Retinal pigment epithelial cell (primary cell): ENCODE data around the gene KRT81.
A peak's percentile ranks its signal among the peaks of the same experiment; 100 is the strongest.
"Not testable (repeated sequence)": the region's sequence is repeated elsewhere in the genome, so short reads cannot be mapped to it uniquely, and the experiment has no call there.

Experiments used
- DNase-seq: peaks from one replicate; pipeline ENCODE4 v3.0.0-alpha.2; 2010; ENCODE audit warnings: low read depth
- H3K4me3 ChIP-seq: 2 replicates; pipeline ENCODE4 v1.5.1; 2011; ENCODE audit warnings: mild to moderate bottlenecking, low read length, control low read depth, moderate library complexity
- TF ChIP-seq, protein P1 (sequence below): conservative IDR thresholded peaks from 2 replicates; pipeline ENCODE4 v1.5.1; 2011; ENCODE audit warnings: low read depth, low read length, control low read depth, inconsistent platforms

The KRT81 gene

DNA sequence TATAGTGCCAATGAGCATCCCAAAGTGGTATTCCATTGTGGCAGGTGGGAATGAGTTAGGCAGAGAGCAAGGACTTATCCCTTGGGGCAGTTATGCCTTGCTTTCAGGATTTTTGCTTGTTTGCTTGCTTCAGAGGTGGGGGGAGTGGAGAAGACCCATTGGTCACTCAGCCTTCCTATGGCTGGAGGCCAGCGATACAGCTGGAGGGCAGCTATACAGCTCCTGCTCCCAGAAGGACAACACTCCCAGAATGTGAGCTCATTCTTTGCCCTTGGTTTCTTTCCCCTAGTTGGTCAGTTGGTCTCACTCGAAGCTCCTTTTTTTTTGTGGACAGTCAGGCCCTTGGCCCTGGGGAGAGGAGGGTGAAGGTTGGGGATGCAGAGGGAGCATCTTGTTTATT lies 15.4 kb upstream of the KRT81 start:
- no peak overlapping the region for H3K4me3 ChIP-seq
- no peak for DNase-seq
- TF ChIP-seq, protein P1, sequence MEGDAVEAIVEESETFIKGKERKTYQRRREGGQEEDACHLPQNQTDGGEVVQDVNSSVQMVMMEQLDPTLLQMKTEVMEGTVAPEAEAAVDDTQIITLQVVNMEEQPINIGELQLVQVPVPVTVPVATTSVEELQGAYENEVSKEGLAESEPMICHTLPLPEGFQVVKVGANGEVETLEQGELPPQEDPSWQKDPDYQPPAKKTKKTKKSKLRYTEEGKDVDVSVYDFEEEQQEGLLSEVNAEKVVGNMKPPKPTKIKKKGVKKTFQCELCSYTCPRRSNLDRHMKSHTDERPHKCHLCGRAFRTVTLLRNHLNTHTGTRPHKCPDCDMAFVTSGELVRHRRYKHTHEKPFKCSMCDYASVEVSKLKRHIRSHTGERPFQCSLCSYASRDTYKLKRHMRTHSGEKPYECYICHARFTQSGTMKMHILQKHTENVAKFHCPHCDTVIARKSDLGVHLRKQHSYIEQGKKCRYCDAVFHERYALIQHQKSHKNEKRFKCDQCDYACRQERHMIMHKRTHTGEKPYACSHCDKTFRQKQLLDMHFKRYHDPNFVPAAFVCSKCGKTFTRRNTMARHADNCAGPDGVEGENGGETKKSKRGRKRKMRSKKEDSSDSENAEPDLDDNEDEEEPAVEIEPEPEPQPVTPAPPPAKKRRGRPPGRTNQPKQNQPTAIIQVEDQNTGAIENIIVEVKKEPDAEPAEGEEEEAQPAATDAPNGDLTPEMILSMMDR: no peak

DNA sequence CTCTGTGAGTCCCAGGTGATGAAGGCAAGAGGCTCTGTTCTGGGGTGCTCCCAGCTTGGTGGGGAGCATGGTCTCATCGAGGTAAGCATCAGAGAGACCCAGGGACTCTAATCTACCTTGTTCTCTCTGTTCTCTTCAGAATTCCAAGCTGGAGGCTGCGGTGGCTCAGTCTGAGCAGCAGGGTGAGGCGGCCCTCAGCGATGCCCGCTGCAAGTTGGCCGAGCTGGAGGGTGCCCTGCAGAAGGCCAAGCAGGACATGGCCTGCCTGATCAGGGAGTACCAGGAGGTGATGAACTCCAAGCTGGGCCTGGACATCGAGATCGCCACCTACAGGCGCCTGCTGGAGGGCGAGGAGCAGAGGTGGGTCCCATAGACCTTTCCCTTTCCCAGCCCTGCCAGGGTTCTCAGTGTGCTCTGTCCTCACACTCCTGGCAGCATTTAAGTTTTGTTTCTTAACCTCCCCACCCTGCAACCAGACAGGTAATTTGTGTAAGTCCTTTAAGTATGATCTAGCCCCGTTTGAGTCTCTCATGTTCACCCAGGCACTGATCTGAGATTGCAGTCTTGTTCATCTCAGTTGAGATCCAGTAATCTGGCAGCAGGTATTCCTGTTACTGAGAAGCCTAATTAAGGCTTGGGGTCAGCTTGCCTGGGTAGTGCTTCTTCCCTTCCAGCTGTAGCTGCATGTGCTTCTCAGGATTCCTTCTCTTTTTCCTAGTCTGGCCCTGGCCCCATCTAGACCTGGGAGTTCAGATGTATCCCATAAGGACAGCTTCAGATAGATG lies 14.8 kb upstream of the KRT81 start:
- TF ChIP-seq, protein P1: peak; percentile 41
- no peak overlapping the region for H3K4me3 ChIP-seq
- no peak for DNase-seq

DNA sequence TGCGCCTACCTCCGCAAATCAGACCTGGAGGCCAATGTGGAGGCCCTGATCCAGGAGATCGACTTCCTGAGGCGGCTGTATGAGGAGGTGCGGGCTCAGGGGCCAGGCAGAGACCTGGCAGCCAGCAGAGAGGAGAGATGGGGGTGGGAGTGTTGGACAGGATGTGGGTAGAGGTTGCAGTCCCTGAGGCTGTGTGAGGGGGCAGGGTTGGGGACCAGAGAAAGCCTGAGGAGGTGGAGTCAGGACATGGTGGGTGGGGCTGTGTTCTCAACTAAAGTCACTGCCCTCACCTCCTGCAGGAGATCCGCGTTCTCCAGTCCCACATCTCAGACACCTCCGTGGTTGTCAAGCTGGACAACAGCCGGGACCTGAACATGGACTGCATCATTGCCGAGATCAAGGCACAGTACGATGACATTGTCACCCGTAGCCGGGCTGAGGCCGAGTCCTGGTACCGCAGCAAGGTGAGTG lies 13.6 kb upstream of the KRT81 start:
- H3K4me3 ChIP-seq, DNase-seq: not testable (repeated sequence)

DNA sequence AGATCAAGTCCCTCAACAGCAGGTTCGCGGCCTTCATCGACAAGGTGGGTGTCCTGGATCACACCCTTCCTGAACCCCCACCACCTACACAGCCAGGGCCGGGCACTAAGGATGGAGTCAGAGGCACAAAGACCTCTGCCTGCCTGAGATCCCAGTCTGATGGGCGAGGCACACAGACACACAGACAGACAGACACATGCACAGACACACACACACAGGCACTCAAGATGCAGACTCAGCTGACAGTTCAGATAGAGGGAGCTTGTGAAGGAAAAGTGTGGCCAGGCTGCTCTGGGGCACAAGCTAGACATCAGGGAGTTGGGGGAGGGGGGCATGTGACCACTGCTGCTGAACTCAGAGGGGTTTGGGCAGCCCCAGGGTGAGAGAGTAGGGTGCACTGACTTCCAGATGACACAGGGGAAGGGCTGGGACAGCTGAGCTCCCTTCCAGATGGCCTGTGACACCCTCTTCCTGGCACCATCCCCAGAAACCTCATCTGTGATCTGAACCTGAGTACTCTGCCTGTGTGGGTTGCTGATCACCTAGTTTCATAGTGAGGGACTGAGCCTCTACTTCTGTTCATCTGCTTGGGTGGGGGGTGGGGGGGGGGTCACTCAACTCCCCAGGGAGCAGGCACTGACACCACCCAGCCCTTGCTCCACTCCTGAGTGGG lies 11.0 kb upstream of the KRT81 start:
- DNase-seq, H3K4me3 ChIP-seq: not testable (repeated sequence)

DNA sequence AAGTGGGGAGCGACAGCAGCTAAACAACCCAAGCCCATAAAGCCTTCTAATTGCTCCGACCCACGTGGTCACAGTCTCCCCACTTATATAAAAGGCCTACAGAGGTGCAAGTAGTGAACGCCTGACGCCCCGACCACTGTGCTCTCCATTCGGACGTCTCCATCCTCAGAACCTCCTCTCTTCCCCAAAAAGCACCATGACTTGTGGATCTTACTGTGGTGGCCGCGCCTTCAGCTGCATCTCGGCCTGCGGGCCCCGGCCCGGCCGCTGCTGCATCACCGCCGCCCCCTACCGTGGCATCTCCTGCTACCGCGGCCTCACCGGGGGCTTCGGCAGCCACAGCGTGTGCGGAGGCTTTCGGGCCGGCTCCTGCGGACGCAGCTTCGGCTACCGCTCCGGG lies 10.4 kb upstream of the KRT81 start:
- not testable (repeated sequence) for DNase-seq, H3K4me3 ChIP-seq

DNA sequence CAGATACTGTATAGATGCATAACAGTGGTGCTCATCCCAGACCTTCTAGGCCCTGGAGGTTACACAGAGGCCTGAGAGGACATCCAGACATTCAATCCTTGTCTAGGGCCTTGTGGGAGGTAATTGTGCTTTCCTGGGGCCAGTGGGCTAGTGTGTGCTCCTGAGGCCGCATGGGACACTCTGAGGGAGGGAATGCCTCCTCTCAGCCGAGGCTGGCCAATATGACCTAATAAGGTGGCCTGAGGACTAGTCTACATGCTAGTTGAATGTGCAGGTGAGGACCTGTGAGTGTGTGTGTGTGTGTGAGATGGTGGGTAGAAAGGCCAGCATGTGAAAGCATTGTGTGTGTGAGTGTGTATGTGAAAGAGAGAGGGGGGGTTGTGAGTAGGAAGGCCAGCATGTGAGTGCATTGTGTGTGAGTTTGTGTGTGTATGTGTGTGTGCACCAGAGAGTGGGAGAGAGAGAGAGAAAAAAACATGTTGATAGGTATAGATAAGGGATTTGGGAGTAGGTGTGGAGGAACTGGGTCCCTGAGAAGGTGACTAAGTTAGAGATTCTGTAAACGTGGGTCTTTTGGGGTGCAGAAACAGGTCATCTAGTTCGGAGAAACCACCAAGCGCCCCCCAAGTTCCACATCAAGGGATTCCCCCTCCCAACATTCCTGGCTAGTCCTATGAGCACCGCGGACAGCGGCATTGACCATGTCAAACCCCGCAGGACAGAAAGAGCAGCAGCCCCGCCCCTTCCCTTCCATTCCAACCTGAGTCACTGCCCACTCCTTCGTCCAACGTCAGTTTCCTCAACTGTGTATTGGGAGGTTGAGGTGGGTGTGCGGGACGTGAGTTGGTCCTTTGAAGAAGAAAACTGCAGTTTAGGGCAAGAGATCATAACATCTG lies 9.7 kb upstream of the KRT81 start:
- TF ChIP-seq, protein P1: no peak
- DNase-seq: no peak
- H3K4me3 ChIP-seq: no peak overlapping the region

DNA sequence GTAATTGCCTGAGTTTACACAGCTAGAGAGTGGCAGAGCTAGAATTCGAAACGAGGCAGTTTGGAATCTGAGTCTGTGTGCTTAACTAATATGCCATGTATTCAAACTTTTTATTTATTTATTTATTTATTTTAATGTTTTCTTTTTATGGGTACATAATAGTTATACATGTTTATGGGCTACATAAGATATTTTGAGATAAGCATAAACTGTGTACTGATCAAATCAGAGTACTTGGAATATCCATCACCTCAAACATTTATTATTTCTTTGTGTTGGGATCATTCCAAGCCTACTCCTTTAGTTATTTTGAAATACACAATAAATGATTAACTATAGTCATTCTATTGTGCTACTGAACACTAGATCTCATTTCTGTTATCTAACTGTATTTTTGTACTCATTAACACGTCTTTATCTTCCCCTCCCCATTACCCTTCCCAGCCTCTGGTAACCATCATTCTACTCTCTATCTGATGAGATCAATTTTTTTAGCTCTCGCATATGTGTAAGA lies 7.4 kb upstream of the KRT81 start:
- no peak for DNase-seq
- TF ChIP-seq, protein P1: no peak
- no peak overlapping the region for H3K4me3 ChIP-seq

DNA sequence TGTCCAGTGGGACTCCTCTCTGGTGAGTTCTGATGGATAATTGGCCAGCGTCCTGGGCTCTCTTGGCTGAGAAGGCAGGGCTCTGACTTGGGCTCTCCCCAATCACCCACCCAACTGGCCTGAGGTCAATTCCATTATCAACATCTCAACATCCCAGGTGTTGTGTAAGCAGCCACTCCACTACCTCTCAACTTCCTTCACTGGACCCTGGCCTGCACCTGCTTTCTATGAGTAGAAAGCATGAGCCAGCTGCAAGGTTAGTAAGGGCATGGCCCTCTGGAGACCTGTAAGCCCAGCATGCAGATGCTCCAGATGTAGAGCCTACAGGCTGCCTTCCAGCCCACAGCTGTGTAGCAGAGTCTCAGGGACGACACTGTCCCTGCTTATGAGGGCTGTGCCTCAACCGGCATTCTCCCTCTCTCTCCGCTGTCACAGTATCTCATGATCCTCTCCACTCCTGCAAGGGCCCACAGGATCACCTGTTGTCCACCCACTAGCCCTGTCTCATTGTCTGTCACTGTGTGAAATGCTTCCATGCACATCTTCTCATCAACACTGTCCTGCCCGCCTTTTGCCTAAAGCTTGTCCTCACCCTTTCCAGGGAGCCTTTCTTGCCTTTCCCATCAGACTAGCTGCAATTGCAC lies 5.4 kb upstream of the KRT81 start:
- H3K4me3 ChIP-seq: no peak overlapping the region
- no peak for DNase-seq
- TF ChIP-seq, protein P1: no peak
